MM.1S (cell line): ENCODE data around the gene CR1L.

Experiments
- DNase-seq: peaks from one replicate; pipeline ENCODE4 v3.0.0-alpha.2; 2015
- H2AFZ ChIP-seq: fragments of 300-600 bp; sonication (generic); 2 replicates; pipeline ENCODE4 v1.6.0; 2016; ENCODE audit warnings: antibody characterized with exemption, low read length
- H3F3A ChIP-seq: fragments of 300-600 bp; sonication (generic); 2 replicates; pipeline ENCODE4 v1.6.1; 2016; ENCODE audit warnings: mild to moderate bottlenecking, antibody characterized with exemption, low read length, moderate library complexity, mixed read lengths; ENCODE audit not compliant: insufficient read depth
- H3K27ac ChIP-seq: fragments of 300-600 bp; sonication (generic); 2 replicates; pipeline ENCODE4 v1.5.1; 2016; ENCODE audit warnings: mild to moderate bottlenecking, low read length
- H3K27me3 ChIP-seq: fragments of 300-600 bp; sonication (generic); replicated peaks from 2 replicates; pipeline ENCODE4 v1.6.0; 2016; ENCODE audit warnings: low read length; ENCODE audit not compliant: insufficient read depth
- H3K36me3 ChIP-seq: fragments of 300-600 bp; sonication (generic); replicated peaks from 2 replicates; pipeline ENCODE4 v1.6.1; 2016; ENCODE audit warnings: mild to moderate bottlenecking, low read length, mixed read lengths; ENCODE audit not compliant: insufficient read depth
- H3K4me1 ChIP-seq: fragments of 300-600 bp; sonication (generic); 2 replicates; pipeline ENCODE4 v1.6.1; 2016; ENCODE audit warnings: low read length, mixed read lengths
- H3K4me2 ChIP-seq: fragments of 300-600 bp; sonication (generic); 2 replicates; pipeline ENCODE4 v1.6.0; 2016; ENCODE audit warnings: low read depth, low read length
- H3K4me3 ChIP-seq: fragments of 300-600 bp; sonication (generic); 2 replicates; pipeline ENCODE4 v1.5.1; 2016; ENCODE audit warnings: low read length, mixed read lengths
- H3K79me2 ChIP-seq: fragments of 300-600 bp; sonication (generic); 2 replicates; pipeline ENCODE4 v1.6.1; 2016; ENCODE audit warnings: mixed run types, low read length, mixed read lengths
- H3K9ac ChIP-seq: fragments of 300-600 bp; sonication (generic); 2 replicates; pipeline ENCODE4 v1.6.1; 2016; ENCODE audit warnings: low read length, mixed read lengths
- H3K9me2 ChIP-seq: fragments of 300-600 bp; sonication (generic); replicated peaks from 2 replicates; pipeline ENCODE4 v1.6.1; 2016; ENCODE audit warnings: mild to moderate bottlenecking, low read length, mixed read lengths; ENCODE audit not compliant: insufficient read depth
- H3K9me3 ChIP-seq: fragments of 300-600 bp; sonication (generic); replicated peaks from 2 replicates; pipeline ENCODE4 v1.6.1; 2016; ENCODE audit warnings: mild to moderate bottlenecking, low read length, mixed read lengths; ENCODE audit not compliant: insufficient read depth
- H4K20me1 ChIP-seq: fragments of 300-600 bp; sonication (generic); 2 replicates; pipeline ENCODE4 v1.6.1; 2016; ENCODE audit warnings: mild to moderate bottlenecking, low read length, moderate library complexity, mixed read lengths; ENCODE audit not compliant: insufficient read depth
- CTCF ChIP-seq: fragments of 300-600 bp; sonication (generic); IDR thresholded peaks from 2 replicates; pipeline ENCODE4 v1.5.1; 2016; ENCODE audit warnings: antibody characterized with exemption, low read length, mixed read lengths
- EZH2 ChIP-seq: fragments of 300-600 bp; sonication (generic); optimal IDR thresholded peaks from 2 replicates; pipeline ENCODE3; 2017; ENCODE audit warnings: low read depth, mild to moderate bottlenecking, antibody characterized with exemption, low read length, mixed read lengths
- EZH2phosphoT487 ChIP-seq: fragments of 300-600 bp; sonication (generic); IDR thresholded peaks from 2 replicates; pipeline ENCODE4 v1.6.1; 2018; ENCODE audit warnings: antibody characterized with exemption, low read length

CR1L gene

GRCh38 chr1:207645635-207646081, 725 bp downstream of the CR1L start:
- TF ChIP-seq EZH2 (no peak), CTCF (no peak), EZH2phosphoT487 (no peak)
- H3K4me3 ChIP-seq: no peak overlapping the region
- no peaks in the 10 kb centered on the region for H3K4me1 ChIP-seq
- no peak overlapping the region for H2AFZ ChIP-seq
- no peaks in the 10 kb centered on the region for H3F3A ChIP-seq
- no peaks in the 10 kb centered on the region for H3K36me3 ChIP-seq
- DNase-seq: no peak
- no peak overlapping the region for H3K27ac ChIP-seq
- no peak overlapping the region for H3K9ac ChIP-seq
- H3K4me2 ChIP-seq: no peak overlapping the region
- no peaks in the 10 kb centered on the region for H4K20me1 ChIP-seq
- no peaks in the 10 kb centered on the region for H3K9me2 ChIP-seq
- no peaks in the 10 kb centered on the region for H3K27me3 ChIP-seq
- H3K9me3 ChIP-seq: no peaks in the 10 kb centered on the region
- no peaks in the 10 kb centered on the region for H3K79me2 ChIP-seq

GRCh38 chr1:207646171-207646570, 1.2 kb downstream of the CR1L start:
- Histone ChIP-seq H3K4me2 (no peak overlapping the region), H3K9me2 (no peaks in the 10 kb centered on the region), H3K79me2 (no peaks in the 10 kb centered on the region), H3K9ac (no peak overlapping the region), H3K36me3 (no peaks in the 10 kb centered on the region), H3K4me3 (no peak overlapping the region), H3F3A (no peaks in the 10 kb centered on the region), H4K20me1 (no peaks in the 10 kb centered on the region), H3K4me1 (no peaks in the 10 kb centered on the region), H3K27me3 (no peaks in the 10 kb centered on the region), H3K27ac (no peak overlapping the region), H2AFZ (no peak overlapping the region), H3K9me3 (no peaks in the 10 kb centered on the region)
- no peak for DNase-seq
- no peak for TF ChIP-seq EZH2phosphoT487
- TF ChIP-seq EZH2: no peak
- no peak for TF ChIP-seq CTCF

GRCh38 chr1:207646944-207647579, 2.1 kb downstream of the CR1L start:
- Histone ChIP-seq H3F3A (no peaks in the 10 kb centered on the region), H4K20me1 (no peaks in the 10 kb centered on the region), H2AFZ (no peak overlapping the region), H3K9me2 (no peaks in the 10 kb centered on the region), H3K9ac (no peak overlapping the region), H3K9me3 (no peaks in the 10 kb centered on the region), H3K79me2 (no peaks in the 10 kb centered on the region), H3K4me1 (no peaks in the 10 kb centered on the region), H3K4me2 (no peak overlapping the region), H3K36me3 (no peaks in the 10 kb centered on the region), H3K4me3 (no peak overlapping the region), H3K27ac (no peak overlapping the region), H3K27me3 (no peaks in the 10 kb centered on the region)
- TF ChIP-seq CTCF: no peak
- TF ChIP-seq EZH2phosphoT487: no peak
- no peak for TF ChIP-seq EZH2
- DNase-seq: no peak
